Peyer's patch (tissue), 4 donors: ENCODE results near the gene MYO6. TPM values are rescaled to one million over a fixed set of nuclear protein-coding genes. Genes with fewer than 3 reads are reported as not detected.

Experiments
- DNase-seq, 3 donors: peaks; one replicate each; pipeline ENCODE4 v3.0.0-alpha.2; 2017 to 2019
- H3K27ac ChIP-seq, 4 donors: fragments of 200-600 bp; sonication (generic); one replicate each; pipeline ENCODE4 v1.5.1; 2016 to 2019
- H3K27me3 ChIP-seq, 2 donors: fragments of 200-600 bp; sonication (generic); one replicate each; pipeline ENCODE4 v1.5.1; 2019
- H3K36me3 ChIP-seq, 3 donors: fragments of 200-600 bp; sonication (generic); one replicate each; pipeline ENCODE4 v1.5.1; 2016 to 2019
- H3K4me1 ChIP-seq, 4 donors: fragments of 200-600 bp; sonication (generic); one replicate each; pipeline ENCODE4 v1.5.1; 2016 to 2019
- H3K4me3 ChIP-seq, 4 donors: fragments of 200-600 bp; sonication (generic); 1 replicate in 3 of 4; 2 replicates in 1 of 4; pipeline ENCODE4 v1.5.1; 2016 to 2019; ENCODE audit warnings: mild to moderate bottlenecking in 1 of 4
- H3K9me3 ChIP-seq, 4 donors: fragments of 200-600 bp; sonication (generic); one replicate each; pipeline ENCODE4 v1.5.1; 2016 to 2019; ENCODE audit warnings: mild to moderate bottlenecking in 1 of 4
- CTCF ChIP-seq, 6 experiments: fragments of 450-650 bp in 4 of 6; fragments of 200-600 bp in 2 of 6; sonication (generic) in 1 of 6; IDR thresholded peaks; one replicate each; pipeline ENCODE4 v1.5.1; 2017 to 2019; ENCODE audit warnings: antibody characterized with exemption in 6 of 6, mild to moderate bottlenecking in 3 of 6, moderate library complexity in 1 of 6
- POLR2A ChIP-seq, 2 donors: fragments of 450-650 bp; IDR thresholded peaks; one replicate each; pipeline ENCODE4 v1.5.1; 2017; ENCODE audit warnings: antibody characterized with exemption in 2 of 2, mild to moderate bottlenecking in 2 of 2, moderate library complexity in 2 of 2
- total RNA-seq, 4 donors: library from RNA; depleted of rRNA; stranded (reverse); fragments of >200 nt; gene quantifications; one replicate each; pipeline ENCODE4 v1.1.0, GENCODE V29; 2016

Gene MYO6
- total RNA-seq, 4 donors from 2014 or later, result 60.2 to 89.1 (median 76.2) TPM

- Histone ChIP-seq H3K4me1 (no peaks in the 10 kb centered on the region), H3K27me3 (no peaks in the 10 kb centered on the region), H3K9me3 (no peaks in the 10 kb centered on the region), H3K4me3 (no peak overlapping the region), H3K27ac (no peak overlapping the region), H3K36me3 (peaks cover 0 to 20% (median 0%) of the 10 kb centered on the region in 3 donors)
- TF ChIP-seq CTCF (IDR thresholded peaks at IDR 0.05), result no peak
- TF ChIP-seq POLR2A (IDR thresholded peaks at IDR 0.05), result no peak
- no peak for DNase-seq
Measured at GRCh38 chr6:75827163-75827562, 78.1 kb downstream of the MYO6 start.

- Histone ChIP-seq H3K27me3 (no peaks in the 10 kb centered on the region), H3K4me3 (no peak overlapping the region), H3K4me1 (no peaks in the 10 kb centered on the region), H3K27ac (no peak overlapping the region), H3K36me3 (peaks cover 0 to 54% (median 0%) of the 10 kb centered on the region in 3 donors), H3K9me3 (no peaks in the 10 kb centered on the region)
- no peak for DNase-seq
- TF ChIP-seq CTCF (IDR thresholded peaks at IDR 0.05) (no peak), POLR2A (IDR thresholded peaks at IDR 0.05) (no peak)
Measured at GRCh38 chr6:75830959-75831885, 82.2 kb downstream of the MYO6 start.

GRCh38 chr6:75834447-75834846, 85.4 kb downstream of the MYO6 start:
- no peak for TF ChIP-seq CTCF (IDR thresholded peaks at IDR 0.05)
- TF ChIP-seq POLR2A (IDR thresholded peaks at IDR 0.05), result no peak
- Histone ChIP-seq H3K4me1 (no peaks in the 10 kb centered on the region), H3K27ac (no peak overlapping the region), H3K9me3 (no peaks in the 10 kb centered on the region), H3K36me3 (peaks cover 0 to 70% (median 0%) of the 10 kb centered on the region in 3 donors), H3K27me3 (no peaks in the 10 kb centered on the region), H3K4me3 (no peak overlapping the region)
- DNase-seq, result no peak

- Histone ChIP-seq H3K9me3 (no peaks in the 10 kb centered on the region), H3K27ac (no peak overlapping the region), H3K4me1 (no peaks in the 10 kb centered on the region), H3K27me3 (no peaks in the 10 kb centered on the region), H3K4me3 (no peak overlapping the region), H3K36me3 (peaks cover 0 to 43% (median 0%) of the 10 kb centered on the region in 3 donors)
- TF ChIP-seq CTCF (IDR thresholded peaks at IDR 0.05), result no peak
- DNase-seq, result no peak
Measured at GRCh38 chr6:75842191-75842590, 93.2 kb downstream of the MYO6 start.

GRCh38 chr6:75842732-75843131, 93.7 kb downstream of the MYO6 start:
- no peak for TF ChIP-seq CTCF (IDR thresholded peaks at IDR 0.05)
- TF ChIP-seq POLR2A (IDR thresholded peaks at IDR 0.05), result no peak
- Histone ChIP-seq H3K27me3 (no peaks in the 10 kb centered on the region), H3K9me3 (no peaks in the 10 kb centered on the region), H3K4me1 (no peaks in the 10 kb centered on the region), H3K27ac (no peak overlapping the region), H3K4me3 (no peak overlapping the region), H3K36me3 (peaks cover 0 to 40% (median 0%) of the 10 kb centered on the region in 3 donors)
- no peak for DNase-seq
